LNCaP clone FGC (cell line): ENCODE results near the gene SACM1L.

Source experiments
- DNase-seq: peaks from one replicate; pipeline ENCODE4 v3.0.0-alpha.2; 2011; ENCODE audit warnings: low read depth
- H3K4me3 ChIP-seq: 2 replicates; pipeline ENCODE4 v1.5.1; 2011; ENCODE audit warnings: mild to moderate bottlenecking, low read depth, low read length, control low read depth
- CTCF ChIP-seq: IDR thresholded peaks from 2 replicates; pipeline ENCODE4 v1.5.1; 2012; ENCODE audit warnings: mild to moderate bottlenecking; ENCODE audit not compliant: control insufficient read depth, insufficient read depth; ENCODE audit errors: extremely low read depth

The SACM1L gene

GRCh38 chr3:45644791-45645201 is 44.4 kb upstream of the SACM1L start:
- no peak for DNase-seq
- no peak overlapping the region for H3K4me3 ChIP-seq
- no peak for TF ChIP-seq CTCF

- TF ChIP-seq CTCF = no peak
- no peak overlapping the region for H3K4me3 ChIP-seq
- DNase-seq = no peak
These were observed 43.1 kb upstream of the SACM1L start for GRCh38 chr3:45646051-45646585.

- no peak overlapping the region for H3K4me3 ChIP-seq
- DNase-seq = peak; percentile 59
- no peak for TF ChIP-seq CTCF
These were observed 42.0 kb upstream of the SACM1L start for GRCh38 chr3:45647148-45647619.

- H3K4me3 ChIP-seq = no peak overlapping the region
- DNase-seq = no peak
- TF ChIP-seq CTCF = no peak
These were observed 36.0 kb upstream of the SACM1L start for GRCh38 chr3:45653205-45653604.

GRCh38 chr3:45654397-45654944 is 34.7 kb upstream of the SACM1L start:
- H3K4me3 ChIP-seq = no peak overlapping the region
- 0 out of 2 replicates have a peak, but pooled peaks have one; percentile 15 for TF ChIP-seq CTCF
- DNase-seq = no peak

- TF ChIP-seq CTCF = no peak
- DNase-seq = no peak
- H3K4me3 ChIP-seq = no peak overlapping the region
These were observed 33.3 kb upstream of the SACM1L start for GRCh38 chr3:45655906-45656305.
